GM19025 (cell line): ENCODE measurements around the gene TRPC6.

ENCODE experiments used
- ATAC-seq: cut with Tn5 transposase; IDR thresholded peaks from one replicate; pipeline ENCODE4 v1.9.1; 2021; ENCODE audit warnings: mild to moderate bottlenecking, low read depth, moderate library complexity; ENCODE audit not compliant: unreplicated experiment

TRPC6 gene

GRCh38 chr11:101428918-101429317 is 154.9 kb downstream of the TRPC6 start:
- no peak for ATAC-seq

DNA sequence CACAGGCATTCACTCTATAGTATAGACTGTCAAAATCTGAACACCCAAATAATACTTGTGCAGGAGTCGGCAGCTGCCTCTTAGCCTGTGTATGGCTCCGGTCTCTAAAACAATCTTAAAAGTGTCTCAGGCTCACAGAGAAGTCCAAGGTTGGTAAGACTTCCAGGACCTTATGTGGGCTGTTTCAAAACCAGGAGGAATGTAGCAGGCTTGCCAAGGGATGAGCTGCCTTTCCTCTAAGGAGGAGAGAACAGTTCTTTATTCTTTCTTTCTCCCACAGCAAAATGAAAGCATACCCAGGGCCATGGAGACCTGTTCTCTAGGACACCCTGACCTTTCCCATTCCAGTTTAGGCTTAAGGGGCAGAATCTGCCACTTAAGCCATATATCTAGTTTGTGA is 176.5 kb downstream of the TRPC6 start:
- ATAC-seq: no peak
